Neuron (in vitro differentiated cells): ENCODE results near the gene JPH4.

Source experiments
- H2AFZ ChIP-seq: one replicate; pipeline ENCODE4 v1.6.1; 2013; ENCODE audit warnings: low read depth, mild to moderate bottlenecking, inconsistent platforms, low read length, moderate library complexity
- H3K27me3 ChIP-seq: one replicate; pipeline ENCODE4 v1.6.1; 2013; ENCODE audit warnings: low read length; ENCODE audit not compliant: insufficient read depth
- H3K36me3 ChIP-seq: one replicate; pipeline ENCODE4 v1.6.1; 2013; ENCODE audit warnings: low read length; ENCODE audit not compliant: insufficient read depth
- H3K4me1 ChIP-seq: one replicate; pipeline ENCODE4 v1.6.1; 2013; ENCODE audit warnings: low read length; ENCODE audit not compliant: insufficient read depth
- H3K4me3 ChIP-seq: 2 replicates; pipeline ENCODE4 v1.5.1; 2013; ENCODE audit warnings: mild to moderate bottlenecking, low read length, moderate library complexity
- H3K9me3 ChIP-seq: one replicate; pipeline ENCODE4 v1.6.1; 2013; ENCODE audit warnings: low read length

Gene JPH4

GRCh38 chr14:23528555-23528954, 50.0 kb downstream of the JPH4 start:
- H2AFZ ChIP-seq, result no peak overlapping the region
- no peaks in the 10 kb centered on the region for H3K4me1 ChIP-seq
- H3K9me3 ChIP-seq, result no peaks in the 10 kb centered on the region
- H3K27me3 ChIP-seq, result no peaks in the 10 kb centered on the region
- H3K4me3 ChIP-seq, result no peak overlapping the region
- H3K36me3 ChIP-seq, result peaks cover 22% of the 10 kb centered on the region

DNA sequence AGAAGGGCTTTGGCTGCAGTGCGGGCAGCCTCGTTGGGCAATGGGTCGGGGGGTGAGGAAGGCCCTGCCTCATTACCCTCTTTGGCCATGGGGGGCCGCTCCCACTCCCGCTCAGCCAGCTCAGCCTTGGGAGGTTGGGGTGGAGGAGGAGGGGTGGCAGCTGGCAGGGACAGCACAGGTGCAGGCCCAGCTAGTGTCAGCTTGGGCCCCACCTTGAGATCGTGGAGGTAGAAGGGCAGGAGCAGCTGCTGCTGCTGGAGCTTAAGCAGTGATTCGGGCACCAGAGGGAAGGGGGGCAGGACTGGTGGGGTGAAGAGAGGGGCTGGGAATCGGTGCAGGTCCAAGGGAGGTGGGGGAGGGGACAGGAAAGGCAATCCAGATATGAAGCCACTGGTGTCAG, 53.0 kb downstream of the JPH4 start:
- Histone ChIP-seq H3K4me1 (no peaks in the 10 kb centered on the region), H3K4me3 (no peak overlapping the region), H2AFZ (no peak overlapping the region), H3K36me3 (peaks cover 18% of the 10 kb centered on the region), H3K27me3 (no peaks in the 10 kb centered on the region), H3K9me3 (no peaks in the 10 kb centered on the region)

DNA sequence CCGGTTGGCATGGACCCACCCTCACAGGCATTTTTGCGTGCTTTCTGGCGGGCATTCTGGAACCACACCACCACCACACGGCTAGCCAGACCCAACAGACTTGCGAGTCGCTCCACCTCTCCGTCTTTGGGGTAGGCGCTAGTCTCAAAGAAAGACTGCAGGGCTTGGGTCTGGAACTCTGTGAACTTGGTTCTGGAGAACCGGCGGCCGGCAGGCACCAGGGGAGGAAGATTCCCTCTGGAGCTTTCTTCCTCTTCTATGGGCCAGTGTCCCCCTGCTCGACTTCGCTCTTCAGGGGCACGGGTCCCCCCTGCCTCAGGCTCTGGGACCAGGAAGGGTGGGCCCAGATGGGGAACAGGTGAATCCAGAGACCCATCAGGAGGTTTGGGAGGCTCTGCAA, 53.6 kb downstream of the JPH4 start:
- Histone ChIP-seq H3K4me1 (no peaks in the 10 kb centered on the region), H3K36me3 (peaks cover 18% of the 10 kb centered on the region), H2AFZ (no peak overlapping the region), H3K4me3 (no peak overlapping the region), H3K27me3 (no peaks in the 10 kb centered on the region), H3K9me3 (no peaks in the 10 kb centered on the region)

GRCh38 chr14:23523229-23524016, 55.2 kb downstream of the JPH4 start:
- Histone ChIP-seq H2AFZ (no peak overlapping the region), H3K9me3 (no peaks in the 10 kb centered on the region), H3K4me3 (no peak overlapping the region), H3K36me3 (peaks cover 18% of the 10 kb centered on the region), H3K4me1 (no peaks in the 10 kb centered on the region), H3K27me3 (no peaks in the 10 kb centered on the region)

GRCh38 chr14:23522643-23523198, 55.9 kb downstream of the JPH4 start:
- peaks cover 18% of the 10 kb centered on the region for H3K36me3 ChIP-seq

GRCh38 chr14:23521785-23522640, 56.6 kb downstream of the JPH4 start:
- no peaks in the 10 kb centered on the region for H3K9me3 ChIP-seq
- H3K4me1 ChIP-seq, result no peaks in the 10 kb centered on the region
- H3K4me3 ChIP-seq, result no peak overlapping the region
- H2AFZ ChIP-seq, result no peak overlapping the region
- peaks cover 17% of the 10 kb centered on the region for H3K36me3 ChIP-seq
- no peaks in the 10 kb centered on the region for H3K27me3 ChIP-seq

More at GRCh38 chr14:23522643-23523198, 55.9 kb downstream of the JPH4 start:
- Histone ChIP-seq H3K27me3 (no peaks in the 10 kb centered on the region), H3K4me1 (no peaks in the 10 kb centered on the region), H2AFZ (no peak overlapping the region), H3K9me3 (no peaks in the 10 kb centered on the region), H3K4me3 (no peak overlapping the region)

- H3K4me1 ChIP-seq, result no peaks in the 10 kb centered on the region
- H3K36me3 ChIP-seq, result peaks cover 9% of the 10 kb centered on the region
- no peaks in the 10 kb centered on the region for H3K27me3 ChIP-seq
- no peak overlapping the region for H3K4me3 ChIP-seq
- no peak overlapping the region for H2AFZ ChIP-seq
- no peaks in the 10 kb centered on the region for H3K9me3 ChIP-seq
Measured at GRCh38 chr14:23520899-23521533, 57.6 kb downstream of the JPH4 start.

DNA sequence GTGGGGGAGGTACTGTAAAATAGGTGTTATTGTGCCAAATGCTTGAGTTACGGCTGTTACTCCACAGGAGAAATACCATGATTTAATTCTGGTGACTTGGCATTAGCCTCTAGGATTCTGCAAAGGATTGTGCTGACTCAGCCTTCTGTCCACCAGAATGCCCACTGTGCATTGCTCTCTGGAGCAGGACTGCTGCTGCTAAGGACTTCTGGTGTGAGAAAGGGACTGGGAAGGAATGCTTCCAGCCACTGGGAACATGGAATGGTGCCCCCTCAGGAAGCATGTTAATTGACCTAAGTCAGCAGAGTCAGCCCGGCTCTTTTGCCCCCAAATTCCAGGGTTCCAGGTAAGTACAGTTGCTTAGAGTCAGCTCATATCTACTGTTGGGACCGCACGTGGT, 59.9 kb downstream of the JPH4 start:
- Histone ChIP-seq H3K4me3 (no peak overlapping the region), H2AFZ (no peak overlapping the region), H3K4me1 (no peaks in the 10 kb centered on the region), H3K36me3 (no peaks in the 10 kb centered on the region), H3K27me3 (no peaks in the 10 kb centered on the region), H3K9me3 (no peaks in the 10 kb centered on the region)
